Naive thymus-derived CD4-positive, alpha-beta T cell (primary cell): ENCODE measurements around the gene RHOBTB3. TPM values are rescaled to one million over a fixed set of nuclear protein-coding genes. Genes with fewer than 3 reads are reported as not detected.
A peak's percentile ranks its signal among the peaks of the same experiment; 100 is the strongest.

Experiments used
- ATAC-seq: fragments of 150-1000 bp; cut with Tn5 transposase; 2 replicates; pipeline ENCODE4 v1.10.0; 2021; ENCODE audit warnings: mild to moderate bottlenecking, moderate library complexity
- CTCF ChIA-PET: fragments of 350-600 bp; sonication (Branson Sonifier 250); formaldehyde crosslinking; loops from one replicate; lab custom pipeline; 2021; ENCODE audit warnings: antibody characterized with exemption; lab: Charles Lee
- POLR2A ChIA-PET: fragments of 350-600 bp; sonication (Branson Sonifier 250); formaldehyde crosslinking; loops from one replicate; lab custom pipeline; 2021; ENCODE audit warnings: antibody characterized with exemption, inconsistent platforms; lab: Charles Lee
- DNase-seq, 9 donors: peaks; one replicate each; pipeline versions ENCODE4 v3.0.0 to v3.0.0-alpha.2; 2020 to 2022; ENCODE audit warnings: mixed read lengths in 1 of 9
- H3K27ac ChIP-seq: one replicate; pipeline ENCODE4 v1.7.0; 2013; ENCODE audit warnings: mild to moderate bottlenecking, low read depth, low read length, moderate library complexity
- H3K27me3 ChIP-seq, 2 donors: one replicate each; pipeline ENCODE4 v1.7.0; 2013; ENCODE audit warnings: low read length in 2 of 2, mild to moderate bottlenecking in 2 of 2, moderate library complexity in 2 of 2; ENCODE audit not compliant: control insufficient read depth in 2 of 2, insufficient read depth in 2 of 2
- H3K36me3 ChIP-seq, 3 experiments: 1 replicate in 2 of 3; 2 replicates in 1 of 3; pipeline ENCODE4 v1.7.0; 2013; ENCODE audit warnings: low read length in 3 of 3, mild to moderate bottlenecking in 3 of 3, moderate library complexity in 1 of 3; ENCODE audit not compliant: insufficient read depth in 3 of 3, control insufficient read depth in 2 of 3
- H3K4me1 ChIP-seq, 2 donors: one replicate each; pipeline ENCODE4 v1.7.0; 2013; ENCODE audit warnings: low read length in 2 of 2, mild to moderate bottlenecking in 2 of 2, moderate library complexity in 1 of 2; ENCODE audit not compliant: control insufficient read depth in 2 of 2, insufficient read depth in 2 of 2
- H3K4me3 ChIP-seq: 2 replicates; pipeline ENCODE4 v1.7.0; 2013; ENCODE audit warnings: mild to moderate bottlenecking, low read length
- H3K9me3 ChIP-seq, 3 experiments: 1 replicate in 2 of 3; 2 replicates in 1 of 3; pipeline ENCODE4 v1.7.0; 2013; ENCODE audit warnings: low read length in 3 of 3; ENCODE audit not compliant: control insufficient read depth in 2 of 3
- H3K27ac Mint-ChIP-seq, 9 donors: one replicate each; pipeline ENCODE4 v1.8.0; 2020 to 2022; ENCODE audit warnings: mixed read lengths in 9 of 9, mild to moderate bottlenecking in 8 of 9, moderate library complexity in 5 of 9, inconsistent platforms in 2 of 9
- H3K27me3 Mint-ChIP-seq, 5 donors: one replicate each; pipeline ENCODE4 v1.8.0; 2021 to 2022; ENCODE audit warnings: mixed read lengths in 5 of 5, mild to moderate bottlenecking in 1 of 5
- H3K36me3 Mint-ChIP-seq, 5 donors: one replicate each; pipeline ENCODE4 v1.8.0; 2020 to 2022; ENCODE audit warnings: mixed read lengths in 5 of 5, mild to moderate bottlenecking in 3 of 5, inconsistent platforms in 1 of 5
- H3K4me1 Mint-ChIP-seq, 7 donors: one replicate each; pipeline ENCODE4 v1.8.0; 2020 to 2022; ENCODE audit warnings: mixed read lengths in 7 of 7, mild to moderate bottlenecking in 3 of 7, inconsistent platforms in 1 of 7
- H3K4me3 Mint-ChIP-seq, 10 donors: one replicate each; pipeline ENCODE4 v1.8.0; 2020 to 2022; ENCODE audit warnings: mild to moderate bottlenecking in 10 of 10, mixed read lengths in 10 of 10, moderate library complexity in 6 of 10, inconsistent platforms in 2 of 10
- H3K9me3 Mint-ChIP-seq, 11 donors: one replicate each; pipeline ENCODE4 v1.8.0; 2020 to 2022; ENCODE audit warnings: mixed read lengths in 11 of 11, mild to moderate bottlenecking in 4 of 11, inconsistent platforms in 1 of 11, moderate library complexity in 1 of 11
- intact Hi-C, 2 donors: fragments of 100-400 bp; cut with micrococcal nuclease; formaldehyde crosslinking; loops; one replicate each; pipeline ENCODE4 v1.15.1; 2023
- polyA plus RNA-seq, 2 donors: library from polyadenylated mRNA; unstranded; fragments of 300-500 nt; fragmentation: Illumina TruSeq; gene quantifications; one replicate each; pipeline ENCODE4 v1.2.3, GENCODE V29; 2021
- total RNA-seq, 6 experiments: library from RNA in 5 of 6; stranded (reverse) in 5 of 6; gene quantifications; 1 replicate in 5 of 6; 2 replicates in 1 of 6; pipeline ENCODE4 v1.2.3 and lab custom pipeline; 2021 to 2026

Gene RHOBTB3
- total and polyA plus RNA-seq, 7 experiments from 2014 or later: 0.24 to 9.6 (median 4.6) TPM

- intact Hi-C loops: no loop called here
- no peaks in the 10 kb centered on the region for H3K36me3 ChIP-seq
- peaks cover 0 to 37% (median 0%) of the 10 kb centered on the region in 5 donors for H3K27me3 Mint-ChIP-seq
- no peak overlapping the region for H3K4me3 Mint-ChIP-seq
- ATAC-seq: no peak
- H3K9me3 ChIP-seq: no peaks in the 10 kb centered on the region
- no peaks in the 10 kb centered on the region for H3K27me3 ChIP-seq
- H3K9me3 Mint-ChIP-seq: no peaks in the 10 kb centered on the region
- peak overlapping the region in 1 of 9 donors; percentile 46 for H3K27ac Mint-ChIP-seq
- CTCF ChIA-PET: no interaction called here
- no peaks in the 10 kb centered on the region for H3K4me1 ChIP-seq
- DNase-seq: no peak
- peaks cover 0 to 16% (median 0%) of the 10 kb centered on the region in 5 donors for H3K36me3 Mint-ChIP-seq
- peaks cover 4 to 21% (median 10%) of the 10 kb centered on the region in 7 donors for H3K4me1 Mint-ChIP-seq
- no peak overlapping the region for H3K27ac ChIP-seq
- no peak overlapping the region for H3K4me3 ChIP-seq
- POLR2A ChIA-PET: no interaction called here
These were observed 15.1 kb downstream of the RHOBTB3 start for GRCh38 chr5:95746194-95746593.

- Mint-ChIP-seq H3K4me1 (peaks cover 4 to 21% (median 10%) of the 10 kb centered on the region in 7 donors), H3K4me3 (no peak overlapping the region), H3K9me3 (no peaks in the 10 kb centered on the region), H3K27ac (peak overlapping the region in 1 of 9 donors; percentile 32), H3K27me3 (peaks cover 0 to 34% (median 0%) of the 10 kb centered on the region in 5 donors), H3K36me3 (peaks cover 0 to 21% (median 0%) of the 10 kb centered on the region in 5 donors)
- no peaks in the 10 kb centered on the region for H3K27me3 ChIP-seq
- ChIA-PET CTCF (no interaction called here), POLR2A (no interaction called here)
- no peak for DNase-seq
- no peaks in the 10 kb centered on the region for H3K36me3 ChIP-seq
- no peaks in the 10 kb centered on the region for H3K9me3 ChIP-seq
- no peak for ATAC-seq
- intact Hi-C loops: no loop called here
- no peak overlapping the region for H3K27ac ChIP-seq
- H3K4me1 ChIP-seq: no peaks in the 10 kb centered on the region
- no peak overlapping the region for H3K4me3 ChIP-seq
These were observed 15.9 kb downstream of the RHOBTB3 start for GRCh38 chr5:95746722-95747679.

DNA sequence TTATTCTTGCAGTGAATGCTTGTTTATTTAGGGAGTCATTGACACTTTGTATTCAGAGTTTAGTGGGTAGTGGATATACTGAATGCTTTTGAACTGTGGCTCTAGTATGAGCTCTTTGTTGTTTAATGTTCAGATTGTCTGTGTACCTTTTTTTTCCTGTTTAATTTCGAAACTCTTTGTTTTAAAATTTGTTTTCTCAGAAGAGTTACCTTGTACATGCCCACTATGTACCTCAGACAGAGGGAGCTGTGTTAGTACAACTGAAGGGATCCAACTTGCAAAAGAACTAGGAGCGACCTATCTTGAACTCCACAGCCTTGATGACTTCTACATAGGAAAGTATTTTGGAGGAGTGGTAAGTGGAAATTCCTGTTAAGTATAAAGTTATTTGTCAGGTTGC, 17.0 kb downstream of the RHOBTB3 start:
- no peak overlapping the region for H3K4me3 Mint-ChIP-seq
- no peak for ATAC-seq
- H3K9me3 Mint-ChIP-seq: no peaks in the 10 kb centered on the region
- no peak overlapping the region for H3K27ac ChIP-seq
- H3K36me3 ChIP-seq: no peaks in the 10 kb centered on the region
- H3K27ac Mint-ChIP-seq: no peak overlapping the region
- H3K4me1 Mint-ChIP-seq: peaks cover 4 to 21% (median 10%) of the 10 kb centered on the region in 7 donors
- H3K4me3 ChIP-seq: no peak overlapping the region
- peaks cover 0 to 31% (median 0%) of the 10 kb centered on the region in 5 donors for H3K27me3 Mint-ChIP-seq
- H3K9me3 ChIP-seq: no peaks in the 10 kb centered on the region
- intact Hi-C loops: no loop called here
- ChIA-PET POLR2A (no interaction called here), CTCF (no interaction called here)
- peaks cover 0 to 23% (median 0%) of the 10 kb centered on the region in 5 donors for H3K36me3 Mint-ChIP-seq
- no peaks in the 10 kb centered on the region for H3K27me3 ChIP-seq
- DNase-seq: no peak
- H3K4me1 ChIP-seq: no peaks in the 10 kb centered on the region

- no peak overlapping the region for H3K27ac ChIP-seq
- H3K4me1 ChIP-seq: peaks cover 0 to 2% of the 10 kb centered on the region in 2 donors
- ChIA-PET CTCF (no interaction called here), POLR2A (interaction anchor here (0.6 kb wide), 1 partner anchor 159 kb away, joined by 3 read pairs; no protein-coding TSS in a partner anchor)
- no peak overlapping the region for H3K4me3 Mint-ChIP-seq
- H3K27ac Mint-ChIP-seq: no peak overlapping the region
- peaks cover 0 to 21% (median 0%) of the 10 kb centered on the region in 5 donors for H3K27me3 Mint-ChIP-seq
- H3K4me1 Mint-ChIP-seq: peaks cover 0 to 17% (median 3%) of the 10 kb centered on the region in 7 donors
- DNase-seq (no peak), ATAC-seq (no peak)
- H3K27me3 ChIP-seq: no peaks in the 10 kb centered on the region
- no peaks in the 10 kb centered on the region for H3K9me3 ChIP-seq
- H3K9me3 Mint-ChIP-seq: no peaks in the 10 kb centered on the region
- intact Hi-C loops: no loop called here
- peaks cover 0 to 19% (median 0%) of the 10 kb centered on the region in 5 donors for H3K36me3 Mint-ChIP-seq
- no peak overlapping the region for H3K4me3 ChIP-seq
- no peaks in the 10 kb centered on the region for H3K36me3 ChIP-seq
These were observed 23.4 kb downstream of the RHOBTB3 start for GRCh38 chr5:95754545-95754944.

DNA sequence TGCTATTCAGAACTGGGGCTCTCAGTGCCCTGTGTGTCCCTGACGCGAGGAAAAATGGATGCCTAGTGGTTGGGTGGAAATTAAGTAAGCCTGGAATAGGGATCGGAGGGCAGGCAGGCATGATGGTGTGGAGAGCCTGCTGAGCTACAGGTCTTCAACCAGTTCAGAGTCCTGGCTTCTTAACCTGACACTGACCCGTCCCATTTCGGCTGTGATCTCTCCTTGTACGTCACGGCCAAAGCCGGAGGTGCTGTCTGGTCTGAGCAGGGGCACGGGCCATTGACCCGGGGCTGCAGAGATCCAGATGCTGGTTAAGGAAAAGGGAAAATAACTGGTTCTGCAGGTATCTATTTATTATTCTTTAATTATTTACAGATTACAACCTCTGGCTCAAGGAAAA, 27.9 kb downstream of the RHOBTB3 start:
- no peaks in the 10 kb centered on the region for H3K27me3 ChIP-seq
- H3K36me3 Mint-ChIP-seq: peaks cover 0 to 13% (median 0%) of the 10 kb centered on the region in 5 donors
- peaks cover 0 to 37% (median 0%) of the 10 kb centered on the region in 5 donors for H3K27me3 Mint-ChIP-seq
- no peaks in the 10 kb centered on the region for H3K9me3 Mint-ChIP-seq
- intact Hi-C loops: no loop called here
- POLR2A ChIA-PET: interaction anchor here (0.9 kb wide), 1 partner anchor 112 kb away, joined by 3 read pairs; the partner anchor contains the start of gene RFESD
- no peaks in the 10 kb centered on the region for H3K36me3 ChIP-seq
- peaks cover 0 to 27% of the 10 kb centered on the region in 2 donors for H3K4me1 ChIP-seq
- H3K9me3 ChIP-seq: no peaks in the 10 kb centered on the region
- ATAC-seq (no peak), DNase-seq (no peak)
- peaks cover 11 to 46% (median 32%) of the 10 kb centered on the region in 7 donors for H3K4me1 Mint-ChIP-seq
- H3K27ac ChIP-seq: no peak overlapping the region
- CTCF ChIA-PET: no interaction called here
- H3K4me3 Mint-ChIP-seq: peak overlapping the region in 1 of 10 donors; percentile 18
- H3K4me3 ChIP-seq: no peak overlapping the region
- peak overlapping the region in 5 of 9 donors; percentile 2 to 90 (median 88) for H3K27ac Mint-ChIP-seq

- ATAC-seq: no peak
- peaks cover 0 to 27% of the 10 kb centered on the region in 2 donors for H3K4me1 ChIP-seq
- Mint-ChIP-seq H3K9me3 (no peaks in the 10 kb centered on the region), H3K27me3 (peaks cover 0 to 39% (median 0%) of the 10 kb centered on the region in 5 donors), H3K36me3 (peaks cover 0 to 13% (median 0%) of the 10 kb centered on the region in 5 donors), H3K4me1 (peaks cover 11 to 46% (median 32%) of the 10 kb centered on the region in 7 donors), H3K4me3 (peak overlapping the region in 5 of 10 donors; percentile 10 to 83 (median 18)), H3K27ac (peak overlapping the region in 7 of 9 donors; percentile 18 to 90 (median 80))
- no peak overlapping the region for H3K27ac ChIP-seq
- no peak overlapping the region for H3K4me3 ChIP-seq
- ChIA-PET CTCF (interaction anchor here (1.0 kb wide), 1 partner anchor 21 kb away, joined by 3 read pairs; no protein-coding TSS in a partner anchor), POLR2A (interaction anchor here (0.5 to 1.0 kb wide), 4 partner anchors 49 to 191 kb away, joined by 3 read pairs; partner anchors contain the start of gene RFESD)
- intact Hi-C loops: loop anchor here (2.0 to 5.0 kb wide), 7 partner anchors 29 to 203 kb away; partner anchors contain the start of genes RFESD (in 2 of the 2), RHOBTB3 (in 2 of the 2), ELL2 (in 1 of the 2) and GLRX (in 1 of the 2)
- no peaks in the 10 kb centered on the region for H3K36me3 ChIP-seq
- no peaks in the 10 kb centered on the region for H3K27me3 ChIP-seq
- no peak for DNase-seq
- H3K9me3 ChIP-seq: no peaks in the 10 kb centered on the region
These were observed 28.5 kb downstream of the RHOBTB3 start for GRCh38 chr5:95759634-95760033.
